Esophagus muscularis mucosa (tissue), 4 donors: ENCODE results near the gene CLEC16A.

Source experiments
- EP300 ChIP-seq: sonication (generic); formaldehyde crosslinking; IDR thresholded peaks from one replicate; pipeline ENCODE4 v1.6.1; 2017; ENCODE audit warnings: antibody characterized with exemption
- POLR2A ChIP-seq: fragments of 450-650 bp; IDR thresholded peaks from one replicate; pipeline ENCODE4 v1.6.1; 2017; ENCODE audit warnings: antibody characterized with exemption, moderate library complexity, mild to moderate bottlenecking, low read depth
- TF ChIP-seq, protein P1 (sequence below), 3 experiments: fragments of 200-600 bp in 2 of 3; fragments of 450-650 bp in 1 of 3; sonication (generic) in 2 of 3; IDR thresholded peaks; one replicate each; pipeline ENCODE4 v1.5.1; 2017 to 2019; ENCODE audit warnings: antibody characterized with exemption in 3 of 3, mild to moderate bottlenecking in 2 of 3, moderate library complexity in 1 of 3

GRCh38 chr16:11205065-11205699 is 260.8 kb downstream of the CLEC16A start:
- TF ChIP-seq, protein P1, sequence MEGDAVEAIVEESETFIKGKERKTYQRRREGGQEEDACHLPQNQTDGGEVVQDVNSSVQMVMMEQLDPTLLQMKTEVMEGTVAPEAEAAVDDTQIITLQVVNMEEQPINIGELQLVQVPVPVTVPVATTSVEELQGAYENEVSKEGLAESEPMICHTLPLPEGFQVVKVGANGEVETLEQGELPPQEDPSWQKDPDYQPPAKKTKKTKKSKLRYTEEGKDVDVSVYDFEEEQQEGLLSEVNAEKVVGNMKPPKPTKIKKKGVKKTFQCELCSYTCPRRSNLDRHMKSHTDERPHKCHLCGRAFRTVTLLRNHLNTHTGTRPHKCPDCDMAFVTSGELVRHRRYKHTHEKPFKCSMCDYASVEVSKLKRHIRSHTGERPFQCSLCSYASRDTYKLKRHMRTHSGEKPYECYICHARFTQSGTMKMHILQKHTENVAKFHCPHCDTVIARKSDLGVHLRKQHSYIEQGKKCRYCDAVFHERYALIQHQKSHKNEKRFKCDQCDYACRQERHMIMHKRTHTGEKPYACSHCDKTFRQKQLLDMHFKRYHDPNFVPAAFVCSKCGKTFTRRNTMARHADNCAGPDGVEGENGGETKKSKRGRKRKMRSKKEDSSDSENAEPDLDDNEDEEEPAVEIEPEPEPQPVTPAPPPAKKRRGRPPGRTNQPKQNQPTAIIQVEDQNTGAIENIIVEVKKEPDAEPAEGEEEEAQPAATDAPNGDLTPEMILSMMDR (IDR thresholded peaks at IDR 0.05) = no peak
- TF ChIP-seq POLR2A = no peak
- TF ChIP-seq EP300 = no peak
